MM.1S (cell line): ENCODE results near the gene MEIS2.

Experiments used
- DNase-seq: peaks from one replicate; pipeline ENCODE4 v3.0.0-alpha.2; 2015
- H2AFZ ChIP-seq: fragments of 300-600 bp; sonication (generic); 2 replicates; pipeline ENCODE4 v1.6.0; 2016; ENCODE audit warnings: antibody characterized with exemption, low read length
- H3F3A ChIP-seq: fragments of 300-600 bp; sonication (generic); 2 replicates; pipeline ENCODE4 v1.6.1; 2016; ENCODE audit warnings: mild to moderate bottlenecking, antibody characterized with exemption, low read length, moderate library complexity, mixed read lengths; ENCODE audit not compliant: insufficient read depth
- H3K27ac ChIP-seq: fragments of 300-600 bp; sonication (generic); 2 replicates; pipeline ENCODE4 v1.5.1; 2016; ENCODE audit warnings: mild to moderate bottlenecking, low read length
- H3K27me3 ChIP-seq: fragments of 300-600 bp; sonication (generic); replicated peaks from 2 replicates; pipeline ENCODE4 v1.6.0; 2016; ENCODE audit warnings: low read length; ENCODE audit not compliant: insufficient read depth
- H3K36me3 ChIP-seq: fragments of 300-600 bp; sonication (generic); replicated peaks from 2 replicates; pipeline ENCODE4 v1.6.1; 2016; ENCODE audit warnings: mild to moderate bottlenecking, low read length, mixed read lengths; ENCODE audit not compliant: insufficient read depth
- H3K4me1 ChIP-seq: fragments of 300-600 bp; sonication (generic); 2 replicates; pipeline ENCODE4 v1.6.1; 2016; ENCODE audit warnings: low read length, mixed read lengths
- H3K4me2 ChIP-seq: fragments of 300-600 bp; sonication (generic); 2 replicates; pipeline ENCODE4 v1.6.0; 2016; ENCODE audit warnings: low read depth, low read length
- H3K4me3 ChIP-seq: fragments of 300-600 bp; sonication (generic); 2 replicates; pipeline ENCODE4 v1.5.1; 2016; ENCODE audit warnings: low read length, mixed read lengths
- H3K79me2 ChIP-seq: fragments of 300-600 bp; sonication (generic); 2 replicates; pipeline ENCODE4 v1.6.1; 2016; ENCODE audit warnings: mixed run types, low read length, mixed read lengths
- H3K9ac ChIP-seq: fragments of 300-600 bp; sonication (generic); 2 replicates; pipeline ENCODE4 v1.6.1; 2016; ENCODE audit warnings: low read length, mixed read lengths
- H3K9me2 ChIP-seq: fragments of 300-600 bp; sonication (generic); replicated peaks from 2 replicates; pipeline ENCODE4 v1.6.1; 2016; ENCODE audit warnings: mild to moderate bottlenecking, low read length, mixed read lengths; ENCODE audit not compliant: insufficient read depth
- H3K9me3 ChIP-seq: fragments of 300-600 bp; sonication (generic); replicated peaks from 2 replicates; pipeline ENCODE4 v1.6.1; 2016; ENCODE audit warnings: mild to moderate bottlenecking, low read length, mixed read lengths; ENCODE audit not compliant: insufficient read depth
- H4K20me1 ChIP-seq: fragments of 300-600 bp; sonication (generic); 2 replicates; pipeline ENCODE4 v1.6.1; 2016; ENCODE audit warnings: mild to moderate bottlenecking, low read length, moderate library complexity, mixed read lengths; ENCODE audit not compliant: insufficient read depth
- CTCF ChIP-seq: fragments of 300-600 bp; sonication (generic); IDR thresholded peaks from 2 replicates; pipeline ENCODE4 v1.5.1; 2016; ENCODE audit warnings: antibody characterized with exemption, low read length, mixed read lengths
- EZH2 ChIP-seq: fragments of 300-600 bp; sonication (generic); optimal IDR thresholded peaks from 2 replicates; pipeline ENCODE3; 2017; ENCODE audit warnings: low read depth, mild to moderate bottlenecking, antibody characterized with exemption, low read length, mixed read lengths
- EZH2phosphoT487 ChIP-seq: fragments of 300-600 bp; sonication (generic); IDR thresholded peaks from 2 replicates; pipeline ENCODE4 v1.6.1; 2018; ENCODE audit warnings: antibody characterized with exemption, low read length

Gene MEIS2

GRCh38 chr15:36903195-36903594 is 197.2 kb downstream of the MEIS2 start:
- Histone ChIP-seq H3K9me2 (no peaks in the 10 kb centered on the region), H2AFZ (no peak overlapping the region), H3K9ac (no peak overlapping the region), H3K9me3 (no peaks in the 10 kb centered on the region), H3K27ac (no peak overlapping the region), H3K79me2 (no peaks in the 10 kb centered on the region), H3F3A (no peaks in the 10 kb centered on the region), H3K4me3 (no peak overlapping the region), H3K27me3 (no peaks in the 10 kb centered on the region), H3K36me3 (no peaks in the 10 kb centered on the region), H4K20me1 (no peaks in the 10 kb centered on the region), H3K4me1 (no peaks in the 10 kb centered on the region), H3K4me2 (no peak overlapping the region)
- no peak for TF ChIP-seq CTCF
- no peak for TF ChIP-seq EZH2phosphoT487
- no peak for TF ChIP-seq EZH2
- no peak for DNase-seq

- H3K27me3 ChIP-seq = no peaks in the 10 kb centered on the region
- H3F3A ChIP-seq = no peaks in the 10 kb centered on the region
- no peaks in the 10 kb centered on the region for H3K79me2 ChIP-seq
- H4K20me1 ChIP-seq = no peaks in the 10 kb centered on the region
- DNase-seq = no peak
- no peaks in the 10 kb centered on the region for H3K36me3 ChIP-seq
- no peak overlapping the region for H3K9ac ChIP-seq
- H3K9me2 ChIP-seq = no peaks in the 10 kb centered on the region
- no peak overlapping the region for H2AFZ ChIP-seq
- no peaks in the 10 kb centered on the region for H3K9me3 ChIP-seq
- no peak for TF ChIP-seq EZH2
- no peak for TF ChIP-seq EZH2phosphoT487
- TF ChIP-seq CTCF = no peak
- H3K4me2 ChIP-seq = no peak overlapping the region
- H3K4me3 ChIP-seq = no peak overlapping the region
- no peak overlapping the region for H3K27ac ChIP-seq
- H3K4me1 ChIP-seq = no peaks in the 10 kb centered on the region
Observed at GRCh38 chr15:36901012-36901411, 199.3 kb downstream of the MEIS2 start.

- DNase-seq = no peak
- no peak for TF ChIP-seq CTCF
- TF ChIP-seq EZH2phosphoT487 = no peak
- no peak for TF ChIP-seq EZH2
- H3K4me3 ChIP-seq = no peak overlapping the region
- no peak overlapping the region for H2AFZ ChIP-seq
- H3K9ac ChIP-seq = no peak overlapping the region
- no peaks in the 10 kb centered on the region for H3K27me3 ChIP-seq
- no peaks in the 10 kb centered on the region for H3K36me3 ChIP-seq
- no peaks in the 10 kb centered on the region for H3F3A ChIP-seq
- H3K27ac ChIP-seq = no peak overlapping the region
- no peak overlapping the region for H3K4me2 ChIP-seq
- no peaks in the 10 kb centered on the region for H3K79me2 ChIP-seq
- H3K9me2 ChIP-seq = no peaks in the 10 kb centered on the region
- no peaks in the 10 kb centered on the region for H3K4me1 ChIP-seq
- no peaks in the 10 kb centered on the region for H4K20me1 ChIP-seq
- no peaks in the 10 kb centered on the region for H3K9me3 ChIP-seq
Observed at GRCh38 chr15:36899696-36900095, 200.7 kb downstream of the MEIS2 start.
